Globus pallidus (tissue), 1 donor: ENCODE data around the gene ENTPD6.

Source experiments
- DNase-seq: peaks from one replicate; pipeline ENCODE4 v3.0.0-alpha.2; 2015; ENCODE audit warnings: low spot score

ENTPD6 gene

DNA sequence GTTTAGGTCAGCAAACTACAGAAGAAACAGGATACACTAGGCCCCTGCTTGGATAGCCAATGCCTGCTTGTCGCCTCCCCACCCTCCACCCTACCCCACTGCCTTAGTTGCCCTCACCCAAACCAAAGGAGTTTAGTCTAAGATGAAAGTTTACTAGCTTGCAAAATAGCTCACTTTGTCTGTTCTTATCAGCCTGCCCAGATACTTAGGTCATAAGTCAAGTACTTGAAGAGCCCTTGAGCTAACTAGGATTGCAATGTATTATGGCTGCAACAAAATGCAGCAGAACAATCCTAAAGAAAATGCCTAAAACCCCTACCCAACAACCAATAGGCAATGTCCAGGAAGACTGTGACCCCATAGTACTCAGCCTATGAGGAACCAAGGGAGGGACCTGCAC lies 7.3 kb upstream of the ENTPD6 start:
- no peak for DNase-seq

DNA sequence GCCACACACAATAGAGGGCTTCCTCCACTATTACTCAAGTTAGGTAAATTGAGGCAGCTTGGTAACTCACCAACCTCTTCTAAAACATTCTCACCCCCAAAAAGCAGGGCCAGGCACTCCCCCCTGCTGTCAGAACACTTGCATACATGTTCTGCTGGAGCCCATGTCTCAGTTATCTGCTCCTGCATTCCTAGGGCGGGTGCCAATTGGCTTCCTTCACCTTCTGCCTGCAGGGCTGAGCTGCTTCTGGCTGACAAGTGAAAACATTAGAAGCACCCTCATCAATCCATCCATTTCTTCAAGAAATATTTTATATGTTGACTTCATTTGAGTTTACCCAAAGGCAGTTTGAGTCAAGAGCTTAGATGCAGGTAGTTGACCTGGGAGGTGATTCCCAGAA lies 4.5 kb upstream of the ENTPD6 start:
- DNase-seq: no peak

DNA sequence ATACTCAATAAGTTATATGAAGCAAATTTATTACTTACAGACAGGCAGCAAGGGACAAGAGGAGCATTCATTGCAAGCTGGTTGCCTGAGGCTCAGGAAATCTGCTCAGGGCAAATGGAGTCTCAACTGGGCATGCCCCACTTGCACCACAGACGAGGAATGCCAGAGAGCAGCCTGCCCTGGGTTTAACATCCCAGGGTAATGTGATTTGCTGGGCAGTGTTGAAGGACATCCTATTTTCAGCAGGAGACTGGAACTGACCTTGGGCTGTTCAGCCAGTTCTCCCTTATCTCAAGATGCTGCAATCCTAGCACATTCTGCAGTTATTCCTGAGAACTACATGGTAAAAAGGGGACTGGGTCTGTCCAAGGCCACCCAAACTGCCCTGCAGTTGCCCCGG lies 3.8 kb upstream of the ENTPD6 start:
- DNase-seq: no peak

DNA sequence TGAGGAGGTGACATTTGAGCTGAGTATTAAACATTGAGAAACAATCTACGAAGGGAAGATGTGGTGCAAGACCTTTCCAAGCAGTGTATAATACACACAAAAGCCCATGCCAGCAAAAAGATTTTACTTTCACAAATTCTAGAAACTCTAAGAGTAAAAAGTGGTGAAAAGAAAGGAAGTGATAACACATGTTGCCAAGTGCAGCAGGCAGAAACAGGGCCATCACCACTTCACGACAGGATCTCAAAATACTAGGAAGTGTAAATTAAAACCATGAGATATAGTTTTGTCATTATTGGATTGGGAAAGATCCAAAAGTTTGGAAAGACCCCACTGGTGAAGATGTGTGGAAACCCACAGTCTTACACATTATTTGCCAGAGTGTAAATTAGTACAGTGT lies 1.7 kb upstream of the ENTPD6 start:
- no peak for DNase-seq

DNA sequence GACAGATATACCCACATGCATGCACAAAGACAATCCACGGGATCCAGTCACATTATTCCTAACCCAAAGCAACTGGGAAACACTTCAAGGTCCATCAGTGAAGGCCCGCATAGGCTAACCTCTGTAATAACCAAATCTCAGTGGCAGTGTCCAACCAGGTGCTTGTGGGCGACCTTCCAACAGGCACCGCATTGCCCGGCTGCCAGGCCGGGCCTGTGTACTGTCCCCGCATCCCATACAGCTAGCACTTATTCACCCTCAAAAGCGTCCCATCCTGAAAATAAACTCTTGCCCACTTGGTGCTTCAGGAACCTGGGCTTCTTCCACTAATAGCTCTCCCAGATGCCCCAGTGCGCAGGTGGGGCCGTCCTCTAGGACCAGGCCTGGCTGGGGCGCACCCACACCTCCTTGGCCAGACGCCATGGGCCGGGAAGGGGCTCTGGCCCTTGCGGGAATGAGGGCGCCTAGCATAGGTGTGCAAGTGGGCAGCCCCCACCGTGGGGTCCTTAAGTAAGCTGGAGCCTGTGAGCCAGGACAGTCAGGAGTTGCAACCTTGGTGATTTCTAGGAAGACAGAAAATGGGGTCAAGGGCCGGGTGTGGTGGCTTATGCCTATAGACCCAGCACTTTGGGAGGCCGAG lies 1.1 kb upstream of the ENTPD6 start:
- no peak for DNase-seq

DNA sequence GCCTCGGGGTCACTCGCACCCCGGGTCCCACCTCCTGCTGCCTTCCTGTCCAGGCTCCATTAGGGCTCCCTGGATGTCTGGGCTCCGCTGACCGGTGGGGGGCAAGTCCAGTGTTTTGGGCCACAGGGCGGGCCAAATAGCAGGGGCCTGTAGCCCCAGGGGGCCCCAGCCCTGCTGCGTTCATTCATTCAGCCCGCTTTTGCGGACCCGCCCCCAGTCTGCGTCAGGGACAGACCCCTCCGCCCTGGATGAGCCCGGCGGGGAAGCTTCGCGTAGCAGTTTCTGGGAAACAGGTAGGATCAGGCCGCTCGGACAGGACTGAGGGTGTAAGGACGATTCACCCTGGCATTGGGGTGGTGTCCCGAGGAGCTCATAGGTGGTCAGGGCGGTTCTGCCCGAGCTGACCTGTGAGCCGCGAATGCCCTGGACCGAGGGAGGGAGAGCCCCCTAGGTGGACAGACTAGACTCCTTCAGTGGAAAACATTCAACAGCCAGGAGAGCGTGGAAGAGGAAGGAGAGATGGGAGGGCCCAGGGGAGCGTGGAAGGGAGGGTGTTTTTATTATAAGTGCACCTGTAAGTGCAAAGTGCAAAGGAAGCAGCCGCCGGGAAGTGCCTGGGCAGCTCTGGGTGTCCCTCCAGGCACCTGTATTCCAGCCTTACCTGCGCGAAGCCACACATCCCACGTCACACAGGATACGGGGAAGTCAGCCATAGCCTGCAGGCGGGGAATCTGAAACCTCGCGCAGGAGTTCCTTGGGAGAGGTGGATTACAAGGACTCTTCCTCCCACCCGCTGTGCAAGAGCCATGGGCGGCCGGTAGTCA lies 662 bp downstream of the ENTPD6 start:
- DNase-seq: no peak

DNA sequence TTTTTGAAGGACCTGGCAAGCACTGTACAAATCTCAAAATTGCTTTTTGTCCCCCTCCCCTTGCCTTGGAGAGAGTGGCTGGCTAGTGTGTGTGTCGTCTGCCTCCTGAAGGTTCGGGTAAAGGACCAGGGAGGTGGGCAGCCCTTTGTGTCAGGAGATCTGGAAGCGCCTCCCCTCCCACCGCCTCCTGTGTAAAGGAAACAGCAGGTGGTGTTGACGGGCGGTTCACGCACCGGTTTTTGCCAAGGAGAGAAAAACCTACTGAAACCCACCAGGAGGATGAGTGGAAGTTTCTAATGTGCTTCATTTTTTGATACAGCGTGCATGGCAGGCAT lies 1.2 kb downstream of the ENTPD6 start:
- DNase-seq: no peak

DNA sequence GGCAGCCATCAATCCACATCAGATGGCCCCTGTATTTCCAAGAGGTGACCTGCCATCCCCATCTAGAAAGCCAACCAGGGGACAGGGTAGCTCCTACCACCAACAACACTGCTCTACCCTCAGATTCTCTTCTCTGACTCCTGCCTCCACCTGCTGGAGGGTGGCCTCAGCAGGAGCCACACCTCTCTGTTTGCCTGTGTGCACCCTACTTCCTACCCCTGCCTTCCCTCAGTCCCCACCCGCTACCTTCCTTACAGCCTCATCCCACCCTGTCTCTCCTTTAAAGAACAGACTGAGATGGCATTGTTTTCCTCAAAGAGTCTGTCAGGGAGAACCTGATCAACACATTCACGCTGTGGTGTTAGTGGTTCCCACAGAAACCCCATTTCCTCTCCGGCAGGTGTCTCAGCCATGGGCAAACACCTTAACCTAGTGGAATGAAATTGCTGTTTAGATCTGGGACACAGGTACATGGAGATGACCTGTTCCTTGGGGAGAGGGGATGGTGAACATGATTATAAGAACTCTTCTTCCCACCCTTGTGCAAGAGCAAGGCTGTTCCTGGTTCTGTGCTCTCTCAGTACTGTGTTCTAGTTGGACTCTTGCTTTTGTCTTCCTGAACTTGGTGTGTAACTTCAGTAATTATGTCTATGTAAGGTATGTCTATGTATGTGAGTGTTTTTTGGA lies 1.8 kb downstream of the ENTPD6 start:
- DNase-seq: no peak

DNA sequence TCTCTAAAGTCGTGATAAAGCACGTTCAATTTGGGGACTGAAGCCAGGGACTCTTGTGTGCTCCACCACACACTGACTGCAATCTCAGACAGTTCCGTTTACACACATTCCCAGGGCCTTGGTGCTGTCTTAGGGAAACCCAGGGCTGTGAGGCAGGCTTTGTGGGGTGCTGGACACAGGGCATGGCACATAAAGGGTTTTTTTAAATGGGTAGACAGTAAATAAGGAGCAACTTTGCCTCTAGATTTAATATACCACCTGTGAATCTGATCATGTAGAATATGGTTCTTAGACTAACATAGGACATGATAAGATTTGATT lies 2.3 kb downstream of the ENTPD6 start:
- DNase-seq: no peak

DNA sequence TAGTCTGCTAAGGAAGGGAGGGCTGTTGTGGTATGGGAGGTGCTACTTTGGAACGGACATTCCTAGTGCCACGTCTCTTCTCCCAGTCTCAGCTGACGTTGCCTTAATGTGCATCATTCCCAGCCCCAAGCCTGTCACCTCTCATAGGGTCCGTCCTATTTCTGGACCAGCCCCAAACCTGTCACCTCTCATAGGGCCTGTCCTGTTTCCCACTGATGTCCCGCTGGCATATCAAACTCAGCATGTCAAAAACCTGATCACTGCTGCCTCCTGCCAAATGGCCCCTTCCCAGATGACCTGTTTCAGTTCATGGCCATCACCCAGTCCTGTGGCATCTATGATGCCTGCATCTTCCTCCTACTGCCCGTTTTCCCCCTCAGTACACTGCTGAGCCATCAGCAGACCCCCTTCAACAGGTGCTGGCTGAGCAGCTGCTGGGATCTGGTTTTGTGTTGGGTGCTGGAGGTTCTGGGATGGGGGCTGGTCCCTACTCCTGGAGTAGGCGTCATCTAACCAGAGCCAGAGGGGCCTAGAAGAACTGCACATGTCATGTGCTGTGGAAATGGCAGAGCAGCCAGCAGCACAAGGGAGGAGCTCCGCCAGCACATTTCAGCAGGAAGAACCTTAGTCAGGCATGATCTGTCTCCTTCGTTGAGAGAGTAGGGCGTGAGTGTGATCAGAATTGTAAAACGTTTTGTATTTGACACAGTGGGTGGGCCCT lies 3.3 kb downstream of the ENTPD6 start:
- DNase-seq: no peak

DNA sequence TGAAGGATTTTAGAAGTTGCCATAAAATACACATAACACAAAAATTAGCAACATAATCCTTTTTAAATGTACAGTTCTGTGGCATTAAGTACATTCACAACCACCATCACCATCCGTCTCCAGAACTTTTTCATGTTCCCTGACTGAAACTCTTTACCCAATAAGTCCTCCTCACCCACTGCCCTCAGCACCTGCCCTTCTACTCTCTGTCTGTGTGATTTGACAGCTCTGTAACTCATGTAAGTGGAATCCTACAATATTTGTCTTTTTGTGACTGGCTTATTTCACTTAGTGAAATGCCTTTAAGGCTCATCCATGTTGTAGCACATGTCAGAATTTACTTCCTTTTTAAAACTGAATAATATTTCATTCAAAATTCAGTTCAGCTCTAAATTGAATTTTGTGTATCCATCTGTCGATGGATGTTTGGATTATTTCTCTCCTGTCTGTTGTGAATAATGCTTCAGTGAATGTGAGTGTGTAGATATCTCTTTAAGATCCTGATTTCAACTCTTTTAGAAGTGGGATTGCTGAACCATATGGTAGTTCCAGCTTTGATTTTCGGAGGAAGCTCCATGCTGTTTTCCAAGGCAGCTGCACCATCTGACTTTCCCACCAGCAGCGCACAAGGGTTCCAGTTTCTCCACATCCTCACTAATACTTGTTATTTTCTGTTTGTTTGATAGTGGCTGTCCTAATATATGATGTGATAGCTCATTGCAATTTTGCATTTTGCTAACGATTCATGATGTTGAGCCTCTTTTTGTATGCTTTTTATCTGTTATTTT lies 4.2 kb downstream of the ENTPD6 start:
- DNase-seq: no peak

DNA sequence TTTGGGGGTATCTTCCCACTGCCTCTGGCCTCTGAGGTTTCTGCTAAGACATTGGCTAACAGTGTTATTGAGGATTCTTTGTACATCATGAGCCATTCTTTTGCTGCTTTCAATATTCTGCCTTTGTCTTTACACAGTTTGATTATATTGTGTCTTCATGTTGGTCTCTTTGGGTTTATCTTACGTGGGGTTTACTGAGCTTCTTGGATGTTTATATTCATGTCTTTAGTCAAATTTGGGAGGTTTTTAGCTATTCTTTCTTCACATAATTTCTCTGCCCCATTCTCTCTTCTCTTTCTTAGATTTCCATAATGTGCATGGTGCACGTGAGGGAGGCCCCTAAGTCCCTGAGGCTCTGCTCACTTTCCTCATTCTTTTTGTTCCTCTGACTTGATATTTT lies 7.6 kb downstream of the ENTPD6 start:
- no peak for DNase-seq

DNA sequence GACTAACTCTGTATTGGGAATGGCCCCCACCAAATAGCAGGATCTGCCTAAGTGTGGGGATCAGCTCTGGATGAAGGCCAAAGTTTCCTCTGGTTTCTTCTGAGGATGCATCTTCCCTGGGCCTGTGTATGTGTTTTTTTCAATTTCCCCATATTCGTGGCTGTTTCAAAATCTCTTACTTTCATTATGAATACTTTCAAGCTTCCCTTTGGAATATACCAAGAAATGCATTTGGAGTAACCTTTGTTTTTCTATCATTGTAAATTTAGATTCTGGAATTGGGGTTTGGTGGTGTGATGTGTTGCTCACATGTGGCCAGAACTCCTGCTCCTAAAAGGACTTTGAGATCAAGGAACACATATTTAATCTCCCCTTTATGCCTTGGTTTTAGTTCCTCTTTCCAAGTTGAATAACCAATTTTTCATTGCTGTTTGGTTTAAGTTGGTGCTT lies 8.4 kb downstream of the ENTPD6 start:
- no peak for DNase-seq

DNA sequence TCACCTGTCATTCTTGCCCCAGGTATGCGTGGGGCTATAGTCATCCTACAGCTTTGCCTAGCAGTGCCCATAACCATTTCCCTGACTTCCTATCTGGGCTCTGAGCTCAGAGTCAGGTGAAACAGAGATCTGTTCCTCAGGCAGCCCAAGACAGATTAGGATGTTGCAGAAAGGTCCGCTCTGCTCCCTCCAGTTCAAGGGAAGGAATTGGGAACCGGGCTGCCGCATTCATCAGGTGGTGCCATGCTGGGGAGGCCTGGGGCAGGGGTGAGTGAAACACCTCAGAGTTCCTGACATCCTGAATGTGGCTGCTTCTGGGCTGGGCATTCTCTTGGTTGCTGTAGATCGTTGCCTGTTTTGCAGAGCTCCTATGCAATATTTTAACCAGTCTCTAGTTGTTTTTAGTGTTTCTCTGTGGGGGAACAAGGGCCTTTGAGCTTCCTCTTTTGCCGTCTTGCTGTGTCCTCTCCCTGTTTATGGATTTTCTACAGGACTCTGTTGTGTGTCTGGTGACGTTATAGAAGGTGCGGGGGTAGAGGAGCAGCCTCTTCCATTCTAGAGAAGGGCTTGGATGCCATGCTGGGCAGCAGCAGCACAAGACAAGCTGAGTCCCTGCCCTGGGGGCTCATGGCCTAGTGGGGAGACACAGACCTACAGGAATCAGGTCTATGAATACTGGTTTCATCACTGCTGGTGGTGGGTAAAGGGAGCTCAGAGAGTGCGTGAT lies 9.2 kb downstream of the ENTPD6 start:
- DNase-seq: no peak

DNA sequence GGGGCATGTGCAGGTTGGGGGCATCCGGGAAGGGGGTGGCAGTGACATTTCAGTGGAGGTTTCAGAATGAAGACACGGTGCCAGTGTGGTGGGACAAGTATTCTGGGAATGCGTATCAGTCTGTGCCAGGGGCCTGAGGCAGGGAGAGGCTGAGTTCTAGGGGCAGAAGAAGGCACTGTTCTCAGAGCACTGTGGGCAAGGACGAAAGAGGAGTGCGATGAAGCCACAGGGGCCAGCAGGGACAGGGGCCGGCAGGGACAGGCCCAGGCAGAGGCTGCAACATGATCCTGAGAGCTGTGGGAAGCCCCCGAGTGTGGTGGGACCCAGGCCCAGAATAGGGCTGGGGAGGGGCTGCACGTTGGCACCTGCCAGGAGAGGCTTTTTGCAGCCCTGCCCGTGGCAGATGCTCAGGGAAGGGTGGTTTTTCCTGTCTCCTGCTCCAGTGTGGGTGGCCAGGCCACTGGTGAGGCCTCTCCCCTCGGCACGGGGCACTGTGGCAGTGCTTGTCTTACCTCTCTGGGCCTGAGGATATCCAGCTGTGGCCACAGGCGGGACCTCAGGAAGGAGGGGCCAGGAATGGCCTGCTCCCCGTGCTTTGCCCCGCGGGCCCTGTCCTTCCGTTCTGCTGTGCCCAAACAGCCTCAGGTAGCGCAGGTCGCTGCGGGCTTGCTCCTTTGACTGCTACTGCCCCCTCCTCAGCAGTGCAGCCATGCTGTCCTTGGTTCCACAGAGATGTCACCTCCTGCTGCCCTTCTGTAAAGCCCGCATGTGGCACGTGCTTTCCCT lies 10.0 kb downstream of the ENTPD6 start:
- DNase-seq: no peak

DNA sequence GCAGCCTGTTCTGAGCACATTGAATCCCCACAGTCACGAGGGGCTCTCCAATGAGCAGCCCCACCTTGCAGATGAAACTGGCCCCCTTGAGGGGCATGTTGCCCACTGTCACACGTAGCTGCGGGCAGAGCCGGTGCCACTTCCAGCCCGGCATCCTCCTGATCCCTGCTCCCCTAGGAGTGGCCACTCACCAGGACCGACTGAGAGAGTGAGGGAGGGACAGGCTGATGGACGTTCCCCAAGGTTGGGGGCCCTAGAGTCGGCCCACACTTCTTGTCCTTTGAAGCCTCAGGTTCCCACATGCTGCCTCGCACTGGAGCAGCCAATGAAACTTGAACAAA lies 10.5 kb downstream of the ENTPD6 start:
- no peak for DNase-seq

DNA sequence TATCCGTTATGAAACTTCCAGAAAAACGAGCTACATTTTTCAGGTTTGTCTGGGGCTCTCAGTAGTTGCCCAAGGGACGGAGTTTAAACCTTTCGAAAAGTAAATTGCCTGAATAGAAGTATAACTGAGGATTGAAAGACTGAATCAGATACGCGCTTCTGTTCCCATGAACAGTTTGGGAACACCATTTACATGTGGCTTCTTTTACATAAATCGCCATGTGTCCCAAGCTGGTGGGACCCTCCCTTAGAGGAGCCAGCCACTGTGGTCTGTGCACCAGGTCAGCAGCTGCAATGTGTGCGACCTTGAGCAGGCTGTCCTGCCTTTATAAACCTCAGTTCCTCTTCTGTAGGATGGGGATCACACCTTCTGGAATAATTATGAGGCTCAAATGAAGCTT lies 11.0 kb downstream of the ENTPD6 start:
- no peak for DNase-seq

DNA sequence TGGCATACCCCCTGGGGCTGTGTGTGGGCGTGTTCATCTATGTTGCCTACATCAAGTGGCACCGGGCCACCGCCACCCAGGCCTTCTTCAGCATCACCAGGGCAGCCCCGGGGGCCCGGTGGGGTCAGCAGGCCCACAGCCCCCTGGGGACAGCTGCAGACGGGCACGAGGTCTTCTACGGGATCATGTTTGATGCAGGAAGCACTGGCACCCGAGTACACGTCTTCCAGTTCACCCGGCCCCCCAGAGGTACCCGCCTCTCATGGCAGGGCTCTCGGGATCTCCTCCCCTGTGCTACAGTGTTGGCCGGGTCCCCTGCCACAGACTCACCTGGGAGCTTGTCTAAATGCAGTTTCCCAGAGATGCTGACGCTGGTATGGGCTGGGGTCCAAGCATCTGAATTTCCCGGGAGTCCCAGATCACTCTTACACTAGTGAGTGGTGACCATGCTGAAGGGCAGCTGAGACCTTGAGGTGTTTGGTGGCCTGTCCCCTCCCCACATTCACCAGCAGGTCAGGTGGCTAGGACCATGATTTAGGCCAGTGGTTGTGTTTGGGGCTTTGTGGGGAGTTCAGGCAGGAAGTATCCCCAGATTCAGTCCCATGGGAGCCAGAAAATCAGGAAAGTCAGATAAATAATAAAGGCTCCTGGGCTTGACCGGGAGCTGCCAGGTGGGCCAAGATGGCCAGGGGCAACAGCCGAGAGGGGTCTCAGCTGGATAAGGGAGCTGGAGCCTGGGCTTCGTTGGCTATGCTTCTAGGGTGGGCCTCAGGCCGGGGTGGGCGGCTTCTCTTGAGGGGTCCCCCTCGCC lies 11.8 kb downstream of the ENTPD6 start:
- no peak for DNase-seq

DNA sequence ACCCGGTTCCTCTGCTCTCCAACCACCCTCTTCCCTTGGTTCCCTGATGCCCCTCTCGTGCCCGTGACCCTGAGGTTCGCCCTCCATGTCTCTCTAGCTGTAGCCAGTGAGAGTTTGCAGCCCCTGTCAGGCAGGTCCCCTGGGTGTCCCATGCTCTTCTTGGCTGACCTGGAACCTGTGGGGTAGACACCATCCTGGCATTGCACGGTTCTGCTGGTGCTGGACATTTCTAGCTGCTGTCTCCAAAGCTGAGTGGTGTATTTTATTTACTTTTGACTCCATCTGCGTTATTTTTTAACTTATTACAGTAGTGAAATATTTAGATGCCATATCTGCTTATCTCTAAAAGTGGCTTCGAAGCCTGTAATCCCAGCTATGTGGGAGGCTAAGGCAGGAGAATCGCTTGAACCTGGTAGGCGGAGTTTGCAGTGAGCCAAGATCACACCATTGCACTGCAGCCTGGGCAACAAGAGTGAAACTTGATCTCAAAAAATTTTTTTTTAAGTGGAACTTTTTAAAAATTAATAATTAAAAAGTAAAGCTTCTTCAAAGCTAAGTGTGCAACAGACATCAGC lies 12.5 kb downstream of the ENTPD6 start:
- DNase-seq: no peak
